ENCODE data around the gene FRS3.

DNA sequence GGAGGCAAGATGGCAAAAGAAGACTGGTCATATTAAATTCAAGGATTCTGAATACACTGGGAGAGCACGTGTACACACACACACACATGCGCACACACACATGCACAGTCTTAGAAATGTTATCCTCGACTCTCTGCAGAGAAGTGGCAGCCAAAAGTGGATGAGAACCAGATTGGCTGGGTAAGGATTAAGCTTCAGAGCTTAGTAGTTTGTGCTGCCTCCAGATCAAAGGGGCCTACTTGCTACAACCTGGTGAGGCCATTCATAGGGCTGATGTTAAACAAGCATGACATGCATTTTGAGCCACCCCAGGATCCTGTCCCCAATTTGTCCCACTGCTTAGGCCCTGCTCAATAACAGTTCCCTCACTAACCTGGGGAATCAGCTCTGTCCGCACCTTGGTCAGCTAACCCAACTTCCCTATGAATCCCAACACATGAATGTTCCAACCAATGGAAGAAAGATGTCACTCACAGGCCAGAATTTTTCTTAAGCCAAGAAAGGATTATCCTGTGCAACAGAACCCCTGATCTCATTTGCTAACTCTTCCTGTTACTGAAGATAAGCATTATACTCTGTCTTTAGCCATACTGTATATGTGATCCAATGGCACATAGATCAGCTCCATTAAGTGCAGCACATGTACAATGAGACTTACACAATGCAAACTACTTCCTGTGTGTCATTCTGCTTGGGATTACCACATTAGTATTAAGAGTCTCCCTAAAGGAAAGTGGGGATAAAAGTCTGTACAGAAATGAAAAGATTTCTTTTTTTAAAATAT lies 38.8 kb upstream of the FRS3 start:
- TF ChIP-seq, protein P1, sequence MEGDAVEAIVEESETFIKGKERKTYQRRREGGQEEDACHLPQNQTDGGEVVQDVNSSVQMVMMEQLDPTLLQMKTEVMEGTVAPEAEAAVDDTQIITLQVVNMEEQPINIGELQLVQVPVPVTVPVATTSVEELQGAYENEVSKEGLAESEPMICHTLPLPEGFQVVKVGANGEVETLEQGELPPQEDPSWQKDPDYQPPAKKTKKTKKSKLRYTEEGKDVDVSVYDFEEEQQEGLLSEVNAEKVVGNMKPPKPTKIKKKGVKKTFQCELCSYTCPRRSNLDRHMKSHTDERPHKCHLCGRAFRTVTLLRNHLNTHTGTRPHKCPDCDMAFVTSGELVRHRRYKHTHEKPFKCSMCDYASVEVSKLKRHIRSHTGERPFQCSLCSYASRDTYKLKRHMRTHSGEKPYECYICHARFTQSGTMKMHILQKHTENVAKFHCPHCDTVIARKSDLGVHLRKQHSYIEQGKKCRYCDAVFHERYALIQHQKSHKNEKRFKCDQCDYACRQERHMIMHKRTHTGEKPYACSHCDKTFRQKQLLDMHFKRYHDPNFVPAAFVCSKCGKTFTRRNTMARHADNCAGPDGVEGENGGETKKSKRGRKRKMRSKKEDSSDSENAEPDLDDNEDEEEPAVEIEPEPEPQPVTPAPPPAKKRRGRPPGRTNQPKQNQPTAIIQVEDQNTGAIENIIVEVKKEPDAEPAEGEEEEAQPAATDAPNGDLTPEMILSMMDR (IDR thresholded peaks at IDR 0.05; ENCODE audit: poor library complexity), result no peak
- TF ChIP-seq EZH2 (IDR thresholded peaks at IDR 0.05; ENCODE audit: borderline replicate concordance) (no peak), EZH2phosphoT487 (IDR thresholded peaks at IDR 0.05; ENCODE audit: low read depth, severe bottlenecking, unreplicated experiment) (no peak)

All from hepatocyte (in vitro differentiated cells).